Astrocyte of the cerebellum (primary cell): ENCODE data around the gene ABLIM1.
A peak's percentile ranks its signal among the peaks of the same experiment; 100 is the strongest.
"Not testable (repeated sequence)": the region's sequence is repeated elsewhere in the genome, so short reads cannot be mapped to it uniquely, and the experiment has no call there.

Source experiments
- DNase-seq: peaks from one replicate; pipeline ENCODE4 v3.0.0-alpha.2; 2011; ENCODE audit warnings: low read depth
- H3K4me3 ChIP-seq: 2 replicates; pipeline ENCODE4 v1.5.1; 2011; ENCODE audit warnings: mild to moderate bottlenecking, low read depth, low read length, moderate library complexity
- in situ Hi-C: cut with HindIII; loops from 2 replicates; pipeline ENCODE4 v1.10.0; 2017; ENCODE audit warnings: low sequenced_read_pairs
- TF ChIP-seq, protein P1 (sequence below): IDR thresholded peaks from 2 replicates; pipeline ENCODE4 v1.5.1; 2012; ENCODE audit warnings: low read length, low read depth, moderate library complexity, mild to moderate bottlenecking; ENCODE audit errors: missing control alignments

ABLIM1 gene

GRCh38 chr10:114658175-114658574 is at the start of gene ABLIM1:
ABLIM1 (minus strand) TSS chr10:114658275; CDS start chr10:114658200, 75 bp downstream.
- TF ChIP-seq, protein P1, sequence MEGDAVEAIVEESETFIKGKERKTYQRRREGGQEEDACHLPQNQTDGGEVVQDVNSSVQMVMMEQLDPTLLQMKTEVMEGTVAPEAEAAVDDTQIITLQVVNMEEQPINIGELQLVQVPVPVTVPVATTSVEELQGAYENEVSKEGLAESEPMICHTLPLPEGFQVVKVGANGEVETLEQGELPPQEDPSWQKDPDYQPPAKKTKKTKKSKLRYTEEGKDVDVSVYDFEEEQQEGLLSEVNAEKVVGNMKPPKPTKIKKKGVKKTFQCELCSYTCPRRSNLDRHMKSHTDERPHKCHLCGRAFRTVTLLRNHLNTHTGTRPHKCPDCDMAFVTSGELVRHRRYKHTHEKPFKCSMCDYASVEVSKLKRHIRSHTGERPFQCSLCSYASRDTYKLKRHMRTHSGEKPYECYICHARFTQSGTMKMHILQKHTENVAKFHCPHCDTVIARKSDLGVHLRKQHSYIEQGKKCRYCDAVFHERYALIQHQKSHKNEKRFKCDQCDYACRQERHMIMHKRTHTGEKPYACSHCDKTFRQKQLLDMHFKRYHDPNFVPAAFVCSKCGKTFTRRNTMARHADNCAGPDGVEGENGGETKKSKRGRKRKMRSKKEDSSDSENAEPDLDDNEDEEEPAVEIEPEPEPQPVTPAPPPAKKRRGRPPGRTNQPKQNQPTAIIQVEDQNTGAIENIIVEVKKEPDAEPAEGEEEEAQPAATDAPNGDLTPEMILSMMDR = no peak

GRCh38 chr10:114706458-114707055 is 48.5 kb upstream of the ABLIM1 start:
- H3K4me3 ChIP-seq = no peak overlapping the region
- TF ChIP-seq, protein P1 = no peak

More at GRCh38 chr10:114658175-114658574, at the start of gene ABLIM1:
- in situ Hi-C loops = no loop called here
- DNase-seq = no peak
- H3K4me3 ChIP-seq = no peak within 1 kb of the TSS

GRCh38 chr10:114704679-114705078 is 46.6 kb upstream of the ABLIM1 start:
- no peak for DNase-seq
- H3K4me3 ChIP-seq = no peak overlapping the region
- in situ Hi-C loops = no loop called here
- TF ChIP-seq, protein P1 = no peak

More at GRCh38 chr10:114706458-114707055, 48.5 kb upstream of the ABLIM1 start:
- in situ Hi-C loops = no loop called here
- no peak for DNase-seq

DNA sequence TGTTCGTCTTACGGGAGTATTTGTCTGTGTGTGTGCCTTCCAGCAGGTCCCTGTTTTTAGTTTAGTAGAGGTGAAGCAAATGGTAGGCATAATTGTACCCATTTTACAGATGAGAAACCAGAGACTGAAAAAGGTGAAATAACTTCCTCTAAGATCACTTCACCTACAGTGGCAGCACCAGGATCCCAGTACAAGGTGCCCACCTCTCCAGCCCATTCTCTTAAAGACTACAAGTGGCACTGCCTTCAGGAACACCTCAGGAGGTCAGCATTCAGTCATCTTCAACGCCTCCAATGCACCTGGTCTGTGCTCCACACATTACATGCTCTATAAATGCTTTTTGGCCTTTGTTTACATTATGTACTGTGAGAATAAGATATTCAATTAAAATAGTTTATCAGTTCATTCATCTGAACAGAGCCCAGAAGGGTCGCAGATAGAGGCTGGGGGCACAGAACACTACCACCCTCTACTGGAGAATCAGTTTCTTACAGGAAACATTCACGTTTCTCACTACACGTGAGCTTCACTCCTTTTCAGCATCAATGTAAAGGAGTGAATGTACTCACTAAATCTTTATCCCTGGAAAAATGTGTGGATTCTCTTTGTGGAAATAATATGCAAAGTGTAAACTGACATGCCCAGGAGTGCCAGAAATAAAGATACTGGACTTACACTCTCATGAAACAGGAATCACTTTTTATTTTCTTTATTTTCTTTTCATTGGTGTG is 45.5 kb upstream of the ABLIM1 start:
- in situ Hi-C loops = no loop called here
- no peak overlapping the region for H3K4me3 ChIP-seq
- DNase-seq = no peak
- TF ChIP-seq, protein P1 = peak; percentile 85

- TF ChIP-seq, protein P1 = no peak
- no peak overlapping the region for H3K4me3 ChIP-seq
- in situ Hi-C loops = no loop called here
- DNase-seq = no peak
Measured at GRCh38 chr10:114698271-114699061, 40.4 kb upstream of the ABLIM1 start.

DNA sequence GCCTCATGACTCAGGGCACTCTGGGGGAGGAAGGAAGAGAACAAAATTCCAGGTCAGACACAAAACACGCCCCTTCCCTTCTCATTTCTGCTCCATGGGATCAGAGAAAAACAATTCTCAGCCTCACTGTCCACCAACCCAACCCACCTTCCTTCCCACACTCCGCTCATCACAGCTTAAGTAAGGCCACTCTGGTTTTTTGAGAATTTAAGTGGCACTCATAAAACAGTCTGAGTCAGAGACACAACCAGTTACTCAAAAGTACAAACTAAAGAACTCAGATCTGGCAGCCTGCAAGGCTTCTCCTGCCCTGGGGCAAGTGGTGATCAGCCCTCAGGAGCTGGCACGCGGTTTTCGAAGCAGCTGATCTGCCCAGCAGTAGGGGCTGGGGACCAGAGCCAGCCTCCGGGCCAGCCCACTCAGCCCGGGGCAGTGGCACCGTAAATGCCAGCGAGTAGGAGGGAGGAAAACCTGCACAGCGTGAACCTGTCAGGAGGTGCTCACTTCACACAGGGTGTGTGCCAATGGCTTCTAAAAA is 39.1 kb upstream of the ABLIM1 start:
- TF ChIP-seq, protein P1 = no peak
- in situ Hi-C loops = no loop called here
- DNase-seq = no peak
- no peak overlapping the region for H3K4me3 ChIP-seq

DNA sequence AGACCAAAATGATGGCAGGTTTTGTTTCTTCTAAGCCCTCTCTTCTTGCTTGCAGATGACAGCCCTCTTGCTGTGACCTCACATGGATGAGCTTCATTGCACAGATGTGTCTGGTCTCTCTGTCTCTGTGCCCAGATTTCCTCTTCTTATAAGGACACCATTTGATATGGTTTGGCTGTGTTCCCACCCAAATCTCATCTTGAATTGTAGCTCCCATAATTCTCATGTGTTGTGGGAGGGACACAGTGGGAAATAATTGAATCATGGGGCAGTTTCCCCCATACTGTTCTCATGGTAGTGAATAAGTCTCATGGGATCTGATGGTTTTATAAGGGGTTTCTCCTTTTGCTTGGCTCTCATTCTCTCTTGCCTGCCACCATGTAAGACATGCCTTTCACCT is 38.2 kb upstream of the ABLIM1 start:
- H3K4me3 ChIP-seq, in situ Hi-C loops, DNase-seq: not testable (repeated sequence)
